GM21528 (cell line): ENCODE data around the gene DTNB.
"Not testable (repeated sequence)": the region's sequence is repeated elsewhere in the genome, so short reads cannot be mapped to it uniquely, and the experiment has no call there.

ENCODE experiments used
- ATAC-seq: cut with Tn5 transposase; IDR thresholded peaks from one replicate; pipeline ENCODE4 v1.9.1; 2021; ENCODE audit warnings: mild to moderate bottlenecking, moderate library complexity; ENCODE audit not compliant: unreplicated experiment, low FRiP score

The DTNB gene

DNA sequence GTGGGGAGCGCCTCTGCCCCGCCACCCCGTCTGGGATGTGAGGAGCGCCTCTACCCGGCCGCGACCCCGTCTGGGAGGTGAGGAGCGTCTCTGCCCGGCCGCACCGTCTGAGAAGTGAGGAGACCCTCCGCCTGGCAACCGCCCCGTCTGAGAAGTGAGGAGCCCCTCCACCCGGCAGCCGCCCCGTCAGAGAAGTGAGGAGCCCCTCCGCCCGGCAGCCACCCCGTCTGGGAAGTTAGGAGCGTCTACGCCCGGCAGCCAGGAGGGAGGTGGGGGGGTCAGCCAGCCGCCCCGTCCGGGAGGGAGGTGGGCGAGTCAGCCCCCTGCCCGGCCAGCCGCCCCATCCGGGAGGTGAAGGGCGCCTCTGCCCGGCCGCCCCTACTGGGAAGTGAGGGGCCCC lies 39.6 kb downstream of the DTNB start:
- not testable (repeated sequence) for ATAC-seq

DNA sequence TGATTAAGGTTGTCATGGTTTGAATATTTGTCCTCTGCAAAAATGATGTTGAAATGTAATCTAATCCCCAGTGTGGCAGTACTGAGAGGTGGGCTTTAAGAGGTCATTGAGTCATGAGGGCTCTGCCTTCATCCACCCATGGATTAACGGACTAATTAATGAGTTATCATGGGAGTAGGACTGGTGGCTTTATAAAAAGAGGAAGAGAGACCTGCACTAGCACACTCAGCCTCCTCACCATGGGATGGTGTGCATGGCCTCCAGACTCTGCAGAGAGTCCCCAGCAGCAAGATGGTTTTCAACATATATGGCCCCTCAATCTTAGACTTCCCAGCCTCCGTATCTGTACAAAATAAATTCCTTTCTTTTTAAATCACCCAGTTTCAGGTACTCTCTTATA lies 41.0 kb downstream of the DTNB start:
- ATAC-seq = no peak

DNA sequence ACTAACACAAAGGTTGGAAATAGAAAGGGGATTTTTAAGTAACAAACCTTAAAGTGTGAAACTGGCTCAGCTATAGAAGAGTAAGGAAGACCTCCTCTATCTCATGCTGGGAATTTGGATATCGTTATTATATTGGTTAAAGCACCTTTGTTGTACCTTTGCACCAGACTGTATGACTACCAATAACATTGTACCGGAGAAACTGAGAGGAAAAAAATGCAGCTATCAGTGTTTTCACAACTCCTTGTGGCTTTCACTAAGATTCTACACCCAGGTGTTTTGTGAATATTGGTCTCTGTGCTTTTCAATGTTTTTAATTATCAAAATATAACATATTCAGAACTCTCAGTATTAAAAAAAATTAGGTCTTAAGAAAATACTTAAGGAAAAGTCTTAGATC lies 48.7 kb downstream of the DTNB start:
- ATAC-seq = no peak

DNA sequence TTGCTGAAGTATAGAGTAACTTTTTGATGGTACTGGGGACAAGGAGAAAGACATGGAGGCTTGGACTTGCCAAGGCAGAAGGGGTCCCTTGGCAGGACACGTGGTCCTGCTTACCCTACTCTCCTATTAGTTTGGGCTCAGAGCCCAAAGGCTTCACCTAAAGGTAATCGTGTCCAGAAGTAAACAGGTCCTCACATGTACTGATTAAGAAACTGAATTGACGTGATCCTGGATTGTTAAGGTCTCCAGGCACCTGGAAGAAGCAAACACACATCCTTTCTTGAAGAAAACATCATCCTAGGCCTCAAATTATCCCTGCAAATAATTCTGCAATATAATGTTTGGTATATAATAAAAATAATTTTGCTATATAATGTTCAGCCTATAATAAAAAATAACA lies 50.0 kb downstream of the DTNB start:
- ATAC-seq = no peak

DNA sequence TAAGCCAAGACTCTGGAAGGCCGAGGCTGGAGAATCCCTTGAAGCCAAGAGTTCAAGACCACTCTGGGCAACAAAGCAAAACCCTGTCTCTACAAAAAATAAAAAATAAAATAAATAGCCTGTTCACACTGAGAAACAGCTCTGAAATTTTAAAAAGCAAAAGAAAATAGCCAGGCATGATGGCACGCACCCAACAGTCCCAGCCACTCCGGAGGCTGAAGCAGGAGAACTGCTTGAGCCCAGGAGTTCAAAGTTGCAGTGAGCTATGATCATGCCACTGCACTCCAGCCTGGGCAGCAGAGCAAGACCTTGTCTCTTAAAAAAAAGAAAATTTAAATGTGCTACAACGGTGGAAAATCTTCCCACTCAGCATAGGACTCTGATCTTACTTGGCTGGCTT lies 52.7 kb downstream of the DTNB start:
- no peak for ATAC-seq

DNA sequence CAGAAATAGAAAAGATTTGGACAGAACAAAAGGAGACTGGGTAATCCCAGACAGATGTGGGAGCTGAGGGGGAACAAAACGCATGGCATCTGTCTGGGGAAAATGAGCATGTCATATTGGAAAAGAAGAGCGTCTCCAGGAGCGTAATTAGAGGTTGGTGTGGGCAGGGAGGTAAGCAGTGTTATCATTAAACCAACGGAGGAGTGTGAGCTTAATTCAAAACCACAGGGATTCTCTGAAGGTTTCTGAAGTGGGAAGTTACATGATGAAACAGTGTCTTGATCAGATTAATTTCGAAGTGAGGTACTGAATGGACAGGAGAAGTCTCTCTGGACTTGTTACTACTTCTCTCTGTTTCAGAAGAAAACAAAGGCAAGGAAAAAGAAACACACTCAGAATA lies 53.3 kb downstream of the DTNB start:
- no peak for ATAC-seq

DNA sequence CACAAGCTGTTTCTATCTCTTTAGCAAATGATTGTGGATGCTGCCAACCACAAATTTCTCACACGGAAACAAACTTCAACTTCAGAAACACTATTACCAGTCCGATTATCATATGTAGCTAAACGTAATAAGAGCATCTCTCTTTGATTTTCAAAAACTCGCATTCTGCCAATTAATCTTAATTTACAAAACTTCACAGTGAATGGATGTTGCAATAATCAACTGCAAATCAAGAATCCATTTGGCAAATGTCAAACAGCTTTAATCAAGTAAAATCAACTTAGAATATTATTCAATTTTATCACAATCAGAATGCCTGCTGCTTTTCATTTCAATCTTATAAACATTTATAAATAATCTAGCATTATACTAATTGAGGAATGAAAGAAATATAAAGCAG lies 54.2 kb downstream of the DTNB start:
- no peak for ATAC-seq

DNA sequence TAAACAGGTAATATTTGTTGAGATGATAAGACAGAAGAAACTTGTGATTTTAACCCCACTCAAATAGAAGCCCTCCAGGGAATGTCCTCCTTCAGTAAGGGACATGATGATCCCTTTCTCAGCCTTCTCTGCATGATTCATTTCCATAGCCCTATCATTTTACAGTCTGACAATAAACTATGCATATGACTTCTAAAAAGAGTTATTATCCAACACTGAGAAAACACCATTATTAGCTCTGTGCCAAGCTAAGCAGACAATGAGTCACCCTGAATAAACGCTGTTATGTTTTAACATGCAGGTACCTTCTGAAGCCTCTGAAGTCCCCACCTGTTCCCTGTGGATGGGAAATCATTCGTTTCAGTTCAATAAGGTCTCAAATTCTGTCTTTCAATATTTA lies 54.7 kb downstream of the DTNB start:
- ATAC-seq = no peak

DNA sequence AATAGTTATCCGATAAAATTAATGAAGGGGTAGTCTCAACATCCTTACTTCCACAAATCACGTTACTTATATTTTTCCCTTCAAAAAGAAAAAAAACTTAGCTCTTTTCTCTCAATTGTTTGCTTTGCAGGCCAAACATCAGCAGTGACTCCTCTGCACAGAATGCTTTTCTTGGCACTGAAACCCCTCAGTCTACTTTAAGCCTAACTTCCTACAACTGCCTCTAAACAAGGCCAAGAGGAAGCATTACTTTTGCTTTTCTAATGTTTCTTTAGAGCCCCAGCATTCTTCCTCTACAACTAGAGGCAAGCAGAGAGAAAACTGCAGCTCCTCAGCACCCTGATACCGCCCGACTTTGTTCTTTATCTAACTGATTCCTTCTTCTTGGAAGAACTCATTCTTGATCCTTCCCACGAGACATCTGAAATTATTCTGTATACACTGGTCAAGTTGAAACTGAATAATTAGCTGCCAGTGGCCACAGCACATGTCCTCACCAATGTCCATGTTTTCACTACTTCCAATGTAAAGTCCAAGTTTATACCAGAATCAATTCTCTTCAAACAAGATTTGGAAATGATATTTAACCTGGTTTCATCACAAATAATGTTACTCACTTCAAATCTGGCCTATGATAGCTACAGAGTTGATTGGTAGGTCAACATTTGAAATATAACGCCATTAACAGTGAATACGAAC lies 55.3 kb downstream of the DTNB start:
- no peak for ATAC-seq

DNA sequence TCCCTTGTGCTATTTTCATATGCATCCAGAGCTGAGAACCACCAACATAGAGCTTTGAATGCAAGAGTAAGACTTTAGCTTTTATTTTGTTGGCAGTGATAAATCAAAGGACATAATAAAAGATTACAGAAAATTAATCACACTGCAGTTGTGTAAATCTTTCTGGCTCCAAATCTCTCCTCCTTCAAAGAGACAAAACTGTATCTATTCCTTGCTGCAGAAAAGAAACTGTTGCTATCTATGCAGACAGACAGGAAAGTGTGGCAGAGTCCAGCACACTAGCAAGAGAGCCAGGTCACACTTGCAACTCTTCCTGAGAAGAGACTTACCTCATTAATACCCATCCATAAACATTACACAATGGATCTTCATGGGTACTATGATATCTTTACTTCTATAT lies 57.5 kb downstream of the DTNB start:
- ATAC-seq = no peak

DNA sequence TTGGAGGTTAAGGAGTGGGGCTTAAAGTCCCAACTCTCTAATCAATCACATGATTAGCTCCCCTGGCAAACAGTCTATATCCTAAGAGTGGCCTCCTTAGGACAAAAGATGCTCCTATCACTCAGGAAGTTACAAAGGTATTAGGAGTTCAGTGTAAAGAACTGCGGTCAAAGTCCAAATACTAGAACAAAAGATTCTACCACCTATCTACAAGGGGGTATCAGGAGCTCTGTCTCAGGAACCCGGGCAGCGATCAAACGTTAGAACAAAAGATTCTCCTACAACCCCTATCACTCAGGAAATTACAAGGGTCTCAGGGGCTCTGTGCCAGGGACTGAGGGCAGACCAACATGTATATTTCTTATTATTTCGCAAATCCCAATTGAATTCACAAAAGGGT lies 58.0 kb downstream of the DTNB start:
- ATAC-seq = no peak

DNA sequence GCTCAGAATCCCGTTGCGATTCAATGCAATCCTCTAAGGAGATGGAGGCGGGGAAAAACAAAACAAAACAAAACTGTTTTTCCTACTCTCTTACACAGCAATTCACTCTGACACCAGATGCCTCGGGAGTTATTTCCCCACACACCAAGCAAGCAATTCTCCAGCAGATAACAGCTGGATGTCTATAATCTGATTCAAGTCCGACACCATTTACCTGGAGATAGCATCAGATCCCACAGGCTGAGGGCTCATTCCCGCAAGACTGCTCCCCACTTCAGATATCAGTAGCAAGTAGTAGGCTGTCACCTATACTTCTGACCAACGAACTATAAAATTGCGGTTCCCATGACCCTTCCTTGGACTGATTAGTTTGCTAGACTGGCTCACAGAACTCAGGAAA lies 58.7 kb downstream of the DTNB start:
- ATAC-seq = no peak

DNA sequence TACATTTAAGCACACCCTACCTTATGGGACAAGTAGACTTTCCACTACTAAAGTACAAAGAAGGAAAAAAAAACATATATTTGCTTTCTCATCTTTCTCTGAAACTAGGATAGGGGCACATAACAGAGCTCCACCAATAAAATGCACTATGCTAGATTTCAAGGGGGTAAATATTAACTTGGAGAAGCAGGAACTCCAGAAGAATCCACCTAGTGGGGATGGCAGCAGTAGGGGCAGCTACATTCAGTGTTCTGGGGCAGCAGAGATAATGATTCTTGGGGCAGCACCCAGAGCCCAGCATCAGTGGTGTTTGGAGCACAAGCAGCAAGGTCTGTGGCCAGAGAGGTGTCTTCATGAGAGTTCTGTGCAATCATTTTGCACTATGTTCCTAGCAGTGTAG lies 64.7 kb downstream of the DTNB start:
- ATAC-seq = no peak

DNA sequence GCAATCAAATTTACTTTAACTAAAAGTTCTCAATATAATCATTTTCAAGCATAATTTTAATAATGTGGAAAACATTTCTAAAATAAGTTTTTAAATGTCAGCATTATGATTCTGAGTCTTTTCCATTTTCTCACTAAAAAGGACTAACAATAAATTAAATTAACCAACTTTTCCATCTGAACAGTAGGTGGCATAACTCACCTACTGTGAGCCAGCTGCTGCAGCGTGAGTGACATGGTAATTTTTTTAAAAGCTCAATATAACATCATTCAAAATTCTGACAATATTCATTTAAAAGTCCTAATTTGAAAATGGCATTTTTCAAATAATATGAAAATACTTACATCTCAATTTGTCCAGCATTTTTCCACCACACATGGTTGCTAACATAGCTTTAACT lies 66.5 kb downstream of the DTNB start:
- ATAC-seq = no peak

DNA sequence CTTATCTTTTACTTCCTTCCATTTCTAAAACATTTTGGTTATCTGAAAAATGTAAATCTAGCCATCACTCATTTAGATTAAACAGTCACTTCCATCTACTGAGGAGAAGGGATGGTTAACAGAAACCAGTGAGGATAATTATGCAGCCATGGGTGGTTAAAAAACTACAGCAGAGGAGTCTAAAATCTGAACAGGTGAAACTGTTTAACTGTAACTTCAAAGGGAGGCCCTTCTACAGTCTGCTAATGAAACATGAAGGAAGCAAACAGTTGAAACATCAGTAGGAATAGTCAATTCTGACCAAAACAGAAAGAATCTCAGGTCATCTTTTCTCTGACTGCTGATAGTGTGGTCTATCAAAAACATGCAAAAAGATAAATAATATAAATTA lies 71.0 kb downstream of the DTNB start:
- ATAC-seq = no peak

DNA sequence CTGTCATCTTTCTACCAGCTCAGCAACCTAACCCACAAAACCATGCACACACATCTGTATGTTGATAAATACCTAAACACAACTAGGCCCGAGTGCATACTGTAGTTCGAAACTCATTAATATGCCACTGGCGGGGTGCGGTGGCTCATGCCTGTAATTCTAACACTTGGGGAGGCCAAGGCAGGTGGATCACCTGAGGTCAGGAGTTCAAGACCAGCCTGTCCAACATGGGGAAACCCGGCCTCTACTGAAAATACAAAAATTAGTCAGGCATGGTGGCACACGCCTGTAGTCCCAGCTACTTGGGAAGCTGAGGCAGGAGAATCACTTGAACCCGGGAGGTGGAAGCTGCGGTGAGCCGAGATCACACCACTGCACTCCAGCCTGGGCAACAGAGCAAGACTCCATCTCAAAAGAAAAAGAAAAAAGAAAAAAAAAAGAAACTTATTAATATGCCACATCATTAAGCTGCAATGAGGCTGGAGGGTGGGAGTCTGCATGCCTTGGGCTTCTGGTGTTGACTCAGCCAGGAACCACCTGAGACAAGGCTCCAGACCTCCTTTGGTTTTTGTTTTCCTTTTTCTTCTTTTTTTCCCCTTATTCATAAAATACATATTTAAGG lies 71.6 kb downstream of the DTNB start:
- ATAC-seq = not testable (repeated sequence)

DNA sequence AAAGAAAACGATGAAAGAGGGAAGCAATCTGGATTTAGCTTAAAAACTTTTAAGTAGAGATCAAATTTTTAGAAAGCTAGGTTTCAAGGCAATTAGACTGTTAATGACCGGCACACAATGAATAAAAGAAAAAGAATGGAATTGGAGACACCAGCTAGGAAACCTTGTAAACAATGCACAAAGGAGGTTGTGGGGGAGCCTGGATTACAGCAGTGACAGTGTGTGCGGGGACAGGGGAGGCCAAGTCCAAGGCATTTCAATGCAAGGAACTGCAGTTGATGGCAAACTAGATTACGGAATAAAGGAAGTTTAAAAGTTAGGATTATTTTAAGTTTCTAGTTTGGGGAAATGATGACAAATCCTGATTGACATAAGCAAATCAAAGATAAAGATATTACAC lies 74.5 kb downstream of the DTNB start:
- no peak for ATAC-seq

DNA sequence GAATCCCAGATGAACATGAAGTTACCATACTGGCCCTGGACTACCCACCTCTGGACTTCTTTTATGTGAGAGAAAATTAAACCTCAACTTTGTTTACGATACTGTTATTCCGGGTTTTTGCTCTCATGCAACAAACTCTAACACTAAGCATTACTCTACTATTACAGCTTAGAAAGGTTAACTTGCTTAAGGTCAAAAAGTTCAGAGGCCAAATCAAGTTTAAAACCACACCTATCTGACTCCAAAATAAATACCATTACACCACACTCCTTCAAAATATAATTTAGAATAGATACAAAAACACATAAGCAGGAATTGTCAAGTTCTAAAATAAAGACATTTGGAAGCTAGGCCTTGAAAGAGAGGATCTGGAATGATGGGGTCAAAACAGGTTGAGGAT lies 75.0 kb downstream of the DTNB start:
- ATAC-seq = no peak

DNA sequence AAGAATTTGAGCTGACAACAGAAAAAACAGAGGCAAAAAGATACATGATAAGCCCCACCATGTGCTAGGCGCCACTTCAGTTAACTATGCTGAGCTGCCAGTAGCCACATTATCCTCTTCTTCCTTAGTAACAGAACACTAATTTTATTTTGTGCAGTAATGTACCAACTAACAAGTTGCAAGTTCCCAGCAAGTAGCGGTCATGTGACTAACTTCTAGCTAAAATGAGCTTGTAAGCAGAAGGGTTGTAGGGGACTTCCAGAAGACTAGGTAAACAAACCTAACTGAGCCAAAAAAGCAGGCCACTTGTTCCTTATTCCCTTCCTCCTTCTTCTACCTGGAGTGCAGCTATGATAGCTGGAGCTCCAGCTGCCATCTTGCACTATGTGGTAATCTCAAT lies 75.5 kb downstream of the DTNB start:
- ATAC-seq = no peak

DNA sequence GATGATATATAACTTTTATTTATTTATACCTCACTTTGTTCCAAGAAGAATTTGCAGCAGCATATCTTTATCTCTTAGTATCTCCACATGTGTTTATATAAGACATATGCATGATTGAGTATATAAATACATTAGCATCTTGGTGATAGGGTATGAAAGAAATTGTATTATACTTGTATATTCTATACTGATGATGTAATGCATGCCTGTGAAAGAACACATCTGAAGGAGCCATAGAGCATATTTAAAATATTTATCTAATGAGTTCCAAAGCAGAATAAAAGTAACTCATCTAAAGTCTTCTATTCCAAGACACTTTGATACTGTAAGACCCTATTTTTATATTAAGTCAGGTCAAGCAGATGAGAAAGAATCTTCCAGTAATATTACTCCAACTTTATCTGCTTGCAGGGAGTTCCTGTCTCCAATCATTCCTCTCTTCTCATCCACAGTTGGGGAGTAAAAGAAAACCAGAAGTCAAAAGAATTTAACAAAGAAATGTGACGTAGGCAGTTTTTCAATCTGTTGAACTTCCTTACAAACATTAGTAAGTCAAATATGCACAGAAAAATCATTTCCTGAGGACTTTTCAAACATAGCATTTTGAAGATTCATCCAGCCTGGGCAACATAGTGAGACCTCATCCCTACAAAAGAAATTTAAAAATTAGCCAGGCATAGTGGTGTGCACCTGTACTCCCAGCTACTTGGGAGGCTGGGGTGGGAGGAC lies 76.7 kb downstream of the DTNB start:
- no peak for ATAC-seq

DNA sequence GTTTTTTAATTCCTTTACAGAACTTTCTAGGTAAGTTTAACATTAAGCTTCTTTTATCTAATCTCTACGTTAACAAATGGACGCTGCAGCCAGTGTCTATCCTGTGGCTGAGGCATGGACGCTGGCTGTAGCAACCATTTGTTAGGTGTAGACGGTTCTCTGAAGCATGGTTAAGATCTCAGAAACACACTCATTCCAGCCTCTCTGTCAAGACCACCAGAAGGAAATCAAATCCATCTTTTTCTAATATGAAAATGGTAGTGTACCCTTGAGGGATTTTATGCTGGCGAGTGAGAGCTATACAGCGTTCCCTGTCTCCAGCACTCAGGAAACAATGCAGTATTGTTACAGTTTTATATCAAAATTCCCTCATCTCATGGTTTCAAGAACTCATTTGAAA lies 78.0 kb downstream of the DTNB start:
- ATAC-seq = no peak

DNA sequence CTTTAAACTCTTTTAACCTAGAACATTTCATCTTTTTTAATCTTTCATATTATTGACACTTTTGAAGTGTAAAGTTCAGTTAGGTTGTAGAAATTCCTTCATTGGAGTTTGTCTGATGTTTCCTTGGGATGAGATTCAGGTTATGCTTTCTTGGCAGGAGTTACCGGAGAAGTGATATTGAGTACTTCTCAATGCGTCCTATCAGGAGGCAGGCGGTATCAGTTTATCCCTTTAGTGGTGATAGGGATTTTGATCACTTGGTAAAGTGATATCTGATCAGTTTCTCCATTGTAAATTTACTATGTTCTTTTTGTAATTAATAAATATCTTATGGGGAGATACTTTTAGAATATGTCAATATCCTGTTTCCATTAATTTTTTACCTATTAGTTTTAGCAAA lies 78.4 kb downstream of the DTNB start:
- ATAC-seq = no peak
